Activated T-cell treated with anti-CD3 and anti-CD28 coated beads, Interleukin-2, amount 50 U/mL, for 4 hours (primary cell): ENCODE data around the gene DHCR24. TPM values are rescaled to one million over a fixed set of nuclear protein-coding genes. Genes with fewer than 3 reads are reported as not detected.
"Not testable (repeated sequence)": the region's sequence is repeated elsewhere in the genome, so short reads cannot be mapped to it uniquely, and the experiment has no call there.

Source experiments
- ATAC-seq, 2 donors: fragments of 200-7000 bp; cut with Tn5 transposase; one replicate each; pipeline ENCODE4 v1.10.0; 2021
- DNase-seq: peaks from one replicate; pipeline ENCODE4 v3.0.0-alpha.2; 2020
- H3K27me3 Mint-ChIP-seq: one replicate; pipeline ENCODE4 v1.8.0; 2021; ENCODE audit warnings: low read depth, mixed read lengths
- H3K36me3 Mint-ChIP-seq: one replicate; pipeline ENCODE4 v1.8.0; 2022; ENCODE audit warnings: mixed read lengths; ENCODE audit not compliant: insufficient read depth
- H3K4me1 Mint-ChIP-seq: one replicate; pipeline ENCODE4 v1.8.0; 2021; ENCODE audit warnings: low read depth, mixed read lengths
- H3K4me3 Mint-ChIP-seq: one replicate; pipeline ENCODE4 v1.8.0; 2021; ENCODE audit warnings: mild to moderate bottlenecking, moderate library complexity, mixed read lengths
- H3K9me3 Mint-ChIP-seq: one replicate; pipeline ENCODE4 v1.8.0; 2021; ENCODE audit warnings: mixed read lengths
- total RNA-seq, 3 donors: library from RNA; stranded (reverse); gene quantifications; one replicate each; pipeline ENCODE4 v1.2.1, GENCODE V29; 2021

Gene DHCR24
- total RNA-seq, 3 donors from 2014 or later = 53.0 to 70.5 (median 66.8) TPM

DNA sequence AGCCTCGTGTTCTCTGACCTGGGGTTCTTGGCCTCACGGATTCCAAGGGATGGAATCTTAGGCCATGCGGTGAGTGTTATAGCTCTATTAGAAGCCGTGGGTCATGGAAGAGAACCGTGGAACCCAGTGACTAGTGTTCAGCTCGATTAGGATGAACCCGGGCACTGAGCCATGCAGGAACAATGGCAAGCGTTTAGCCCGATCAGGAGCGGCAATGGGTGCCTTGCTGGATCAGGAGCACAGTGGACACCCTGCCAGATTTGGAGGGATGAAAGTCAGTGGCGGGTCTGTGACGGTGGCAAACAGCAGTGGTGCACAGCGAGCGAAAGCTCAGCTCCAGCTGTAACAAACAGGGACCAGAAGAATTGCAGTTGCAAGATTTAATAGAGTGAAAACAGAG is 24.1 kb upstream of the DHCR24 start:
- H3K4me1 Mint-ChIP-seq, H3K9me3 Mint-ChIP-seq, H3K36me3 Mint-ChIP-seq, DNase-seq, H3K4me3 Mint-ChIP-seq, ATAC-seq: not testable (repeated sequence)
- peaks cover 11% of the 10 kb centered on the region for H3K27me3 Mint-ChIP-seq

DNA sequence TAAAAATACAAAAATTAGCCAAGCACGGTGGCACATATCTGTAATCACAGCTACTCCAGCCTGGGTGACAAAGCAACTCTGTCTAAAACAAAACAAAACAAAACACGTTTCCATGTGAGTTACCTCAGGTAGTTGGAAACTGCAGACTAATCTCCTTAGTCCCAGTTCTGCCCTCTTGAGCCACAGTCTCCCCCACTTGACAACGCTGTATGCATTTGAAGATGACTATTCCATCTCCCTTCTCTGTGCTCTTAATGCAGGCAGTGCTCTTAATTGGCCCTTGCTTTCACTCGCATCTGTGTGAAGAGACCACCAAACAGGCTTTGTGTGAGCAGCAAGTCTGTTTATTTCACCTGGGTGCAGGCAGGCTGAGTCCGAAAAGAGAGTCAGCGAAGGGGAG is 19.6 kb upstream of the DHCR24 start:
- peaks cover 7% of the 10 kb centered on the region for H3K27me3 Mint-ChIP-seq

DNA sequence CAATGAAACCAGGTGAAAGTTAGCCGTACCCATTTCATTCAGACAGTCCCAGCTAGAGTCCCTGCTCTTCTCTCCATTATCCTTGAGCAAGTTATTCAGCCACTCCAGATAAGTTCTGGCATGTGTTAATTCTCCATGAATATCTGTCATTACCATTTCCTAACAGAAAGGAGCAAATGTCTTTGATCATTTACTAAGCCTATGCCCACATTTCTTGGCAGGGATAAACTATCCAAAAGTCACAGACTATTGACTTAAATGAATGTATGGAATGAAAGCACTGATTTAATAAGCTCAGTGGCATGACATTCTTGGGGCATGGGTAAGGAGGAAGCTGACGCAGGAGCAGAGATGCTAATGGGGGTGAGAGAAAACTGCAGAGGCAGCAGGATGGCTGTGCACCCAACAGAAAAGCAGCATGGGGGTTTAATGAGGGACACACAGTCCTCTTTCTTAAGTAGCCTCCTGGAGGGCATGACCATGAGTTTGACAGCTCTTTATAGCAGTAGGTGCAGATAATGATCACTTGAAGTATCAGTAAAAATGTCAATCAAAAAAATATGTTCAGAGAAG is 17.6 kb upstream of the DHCR24 start:
- Mint-ChIP-seq H3K4me3 (no peak overlapping the region), H3K36me3 (no peaks in the 10 kb centered on the region), H3K9me3 (no peaks in the 10 kb centered on the region), H3K27me3 (peaks cover 4% of the 10 kb centered on the region), H3K4me1 (no peaks in the 10 kb centered on the region)
- ATAC-seq (no peak), DNase-seq (no peak)

More for the DNA sequence above, 19.6 kb upstream of the DHCR24 start:
- Mint-ChIP-seq H3K9me3 (no peaks in the 10 kb centered on the region), H3K36me3 (no peaks in the 10 kb centered on the region), H3K4me1 (no peaks in the 10 kb centered on the region), H3K4me3 (no peak overlapping the region)
- ATAC-seq (no peak), DNase-seq (no peak)

DNA sequence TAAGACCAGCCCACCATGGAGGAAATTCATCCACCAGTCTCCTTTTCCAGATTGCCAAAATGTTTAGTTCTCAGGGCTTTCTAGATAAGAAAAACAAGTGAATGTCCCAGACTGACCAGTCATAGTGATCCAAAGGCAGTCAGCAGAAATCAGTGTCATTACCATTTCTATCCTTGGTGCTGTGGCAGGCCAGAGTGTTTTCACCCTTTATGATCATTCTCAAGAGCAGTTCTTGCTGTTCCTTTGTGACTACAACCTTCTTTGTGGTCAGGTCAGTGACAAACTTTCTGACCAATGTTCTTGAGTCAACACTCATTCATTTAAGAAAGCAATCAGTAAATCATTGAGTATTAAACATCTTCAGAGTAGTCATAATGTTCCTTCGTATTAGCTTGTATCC is 7.3 kb upstream of the DHCR24 start:
- Mint-ChIP-seq H3K4me1 (no peaks in the 10 kb centered on the region), H3K4me3 (no peak overlapping the region), H3K9me3 (no peaks in the 10 kb centered on the region), H3K36me3 (no peaks in the 10 kb centered on the region), H3K27me3 (peaks cover 13% of the 10 kb centered on the region)
- DNase-seq (no peak), ATAC-seq (no peak)

DNA sequence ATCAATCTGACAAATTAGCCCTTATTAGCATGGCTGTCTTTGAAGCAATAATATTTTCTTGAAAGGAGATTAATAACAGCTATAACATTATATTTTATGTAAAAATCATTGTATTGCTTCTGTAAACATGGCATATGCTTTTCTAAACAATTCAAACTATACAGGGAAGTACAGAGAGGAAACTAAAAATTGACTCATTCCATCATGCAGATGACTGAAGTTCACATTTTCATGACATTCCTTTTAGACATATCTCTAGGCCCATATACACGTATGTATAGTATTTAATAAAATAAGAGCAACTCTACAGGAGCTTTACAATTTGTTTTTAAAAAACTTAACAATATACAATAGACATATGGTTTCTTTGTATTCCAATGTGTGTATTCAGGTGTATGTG is 5.6 kb upstream of the DHCR24 start:
- no peak for ATAC-seq
- peaks cover 24% of the 10 kb centered on the region for H3K27me3 Mint-ChIP-seq
- H3K4me1 Mint-ChIP-seq = peaks cover 4% of the 10 kb centered on the region
- H3K9me3 Mint-ChIP-seq = no peaks in the 10 kb centered on the region
- no peak overlapping the region for H3K4me3 Mint-ChIP-seq
- no peak for DNase-seq
- H3K36me3 Mint-ChIP-seq = no peaks in the 10 kb centered on the region

DNA sequence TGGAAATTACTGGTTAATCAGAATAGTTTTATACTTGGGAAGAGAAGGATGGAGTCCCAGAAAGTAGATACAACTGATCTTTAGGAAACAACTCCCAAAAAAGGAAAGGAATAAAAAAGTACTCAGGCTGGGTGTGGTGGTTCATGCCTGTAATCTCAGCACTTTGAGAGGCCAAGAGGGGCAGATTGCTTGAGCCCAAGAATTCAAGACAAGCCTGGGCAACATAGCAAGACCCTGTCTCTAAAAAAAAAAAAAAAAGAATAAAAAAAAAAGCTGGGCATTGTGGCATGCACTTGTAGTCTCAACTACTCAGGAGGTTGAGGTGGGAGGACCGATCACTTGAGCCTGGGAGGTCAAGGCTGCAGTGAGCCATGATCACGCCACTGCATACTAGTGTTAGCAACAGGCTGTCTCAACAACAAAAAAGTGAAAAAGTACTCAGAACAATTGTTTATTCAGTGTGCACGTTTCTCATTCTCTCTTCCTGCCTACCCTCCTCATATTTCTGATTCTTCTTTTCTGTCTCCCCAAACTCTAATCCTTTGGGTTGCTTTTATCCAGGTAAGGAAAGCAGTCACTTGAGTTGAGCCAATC is 2.2 kb upstream of the DHCR24 start:
- DNase-seq (no peak), ATAC-seq (no peak)
- no peaks in the 10 kb centered on the region for H3K9me3 Mint-ChIP-seq
- H3K4me3 Mint-ChIP-seq = no peak overlapping the region
- H3K27me3 Mint-ChIP-seq = peaks cover 28% of the 10 kb centered on the region
- no peaks in the 10 kb centered on the region for H3K36me3 Mint-ChIP-seq
- H3K4me1 Mint-ChIP-seq = peaks cover 16% of the 10 kb centered on the region

DNA sequence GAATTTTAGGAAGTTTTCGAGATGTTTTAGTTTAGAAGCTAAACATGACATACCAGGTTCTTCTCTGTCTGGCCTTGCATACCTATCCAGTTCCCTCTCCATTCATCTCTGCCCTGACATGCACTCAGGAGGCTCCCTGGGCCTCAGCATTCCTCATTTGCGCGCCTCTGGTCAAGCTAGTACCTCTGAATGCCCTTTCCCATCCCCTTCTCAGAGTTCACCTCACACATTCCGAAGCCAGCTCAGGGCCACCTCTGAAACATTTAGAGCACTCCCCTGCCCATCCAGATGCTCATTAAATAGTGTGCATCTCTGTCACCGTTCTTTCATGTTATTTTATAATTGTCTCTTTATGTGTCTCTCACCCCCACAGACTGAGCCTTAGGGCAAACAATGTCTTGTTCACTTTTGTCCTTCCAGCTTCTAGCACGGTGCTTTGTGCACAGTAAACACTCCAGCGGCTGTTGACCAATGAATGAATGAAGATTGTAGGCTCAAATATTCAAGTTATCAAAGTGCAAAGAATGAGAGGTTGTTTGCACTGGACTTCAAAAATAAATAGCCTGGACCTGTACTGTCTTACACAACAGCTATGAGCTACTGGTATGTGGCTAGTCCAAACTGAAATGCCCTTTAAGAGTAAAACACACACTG is 1.2 kb upstream of the DHCR24 start:
- ATAC-seq = no peak
- Mint-ChIP-seq H3K36me3 (no peaks in the 10 kb centered on the region), H3K4me3 (peak overlapping the region; percentile 92), H3K4me1 (peaks cover 18% of the 10 kb centered on the region), H3K9me3 (no peaks in the 10 kb centered on the region), H3K27me3 (peaks cover 28% of the 10 kb centered on the region)
- DNase-seq = no peak

DNA sequence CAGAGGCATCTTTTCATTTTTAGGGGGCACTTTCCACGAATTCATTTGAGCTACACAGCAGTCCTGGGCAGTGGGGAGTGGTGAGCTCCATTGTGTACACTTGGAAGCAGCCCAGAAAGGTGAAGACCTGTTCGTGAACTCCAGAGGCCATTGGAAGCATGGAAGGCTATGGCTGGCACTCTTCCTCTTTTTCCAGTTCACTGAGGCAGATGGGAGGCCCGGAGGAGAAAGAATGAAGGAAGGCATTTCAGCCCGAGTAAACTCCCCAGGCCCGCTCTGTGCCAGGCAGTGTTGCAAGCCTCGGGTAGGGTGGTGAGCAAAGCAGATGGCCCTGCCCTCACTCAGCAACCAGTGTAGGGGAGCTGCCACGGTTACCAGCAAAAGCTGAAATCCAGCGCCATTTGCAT is 673 bp upstream of the DHCR24 start:
- peaks cover 27% of the 10 kb centered on the region for H3K27me3 Mint-ChIP-seq
- no peak for DNase-seq
- H3K36me3 Mint-ChIP-seq = no peaks in the 10 kb centered on the region
- no peaks in the 10 kb centered on the region for H3K9me3 Mint-ChIP-seq
- H3K4me3 Mint-ChIP-seq = peak overlapping the region; percentile 92
- peak in 1 of 2 donors; percentile 0 for ATAC-seq
- peaks cover 18% of the 10 kb centered on the region for H3K4me1 Mint-ChIP-seq

DNA sequence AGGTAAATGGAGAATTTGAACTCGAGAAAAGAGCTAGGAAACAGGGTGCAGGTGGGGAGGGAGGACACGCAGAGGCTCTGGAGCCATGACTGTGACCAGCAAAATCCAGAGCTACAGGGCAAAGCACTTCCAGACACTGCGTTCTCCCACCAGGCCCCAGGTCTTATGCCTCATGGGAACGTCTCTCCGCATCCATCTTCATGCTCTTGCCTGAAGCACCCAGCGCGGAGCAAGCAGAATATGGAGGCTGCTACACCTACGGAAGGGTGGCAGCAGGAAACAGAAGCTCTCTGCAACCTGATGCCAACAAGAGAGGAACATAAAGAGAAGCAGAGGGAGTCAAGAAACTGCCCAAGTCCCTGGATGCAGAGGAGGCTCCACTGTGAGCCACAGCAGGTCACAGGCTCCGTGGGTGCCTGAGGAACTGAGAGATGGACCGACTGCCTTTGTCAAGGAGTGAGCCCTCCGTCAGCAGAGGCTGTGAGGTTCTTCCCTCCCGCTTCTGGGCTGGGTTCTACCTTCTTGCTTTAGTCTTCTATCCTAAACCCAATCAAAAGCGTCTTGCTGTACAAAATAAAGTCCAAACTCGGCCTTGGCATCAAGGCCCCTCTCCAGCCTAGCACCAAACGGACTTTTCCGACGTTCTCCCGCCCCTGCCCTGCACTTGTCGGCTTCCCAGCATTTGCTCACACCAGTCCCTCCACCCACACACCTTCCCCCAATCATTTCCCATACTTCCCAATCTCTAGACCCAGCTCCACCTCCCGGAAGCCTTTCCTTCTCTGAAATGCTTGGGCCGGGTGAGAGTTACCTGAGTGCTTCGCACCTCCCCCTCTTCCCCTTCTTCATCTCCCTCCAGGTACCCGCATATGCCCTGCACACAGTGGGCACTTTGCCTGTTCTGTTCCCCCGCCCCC is 930 bp downstream of the DHCR24 start:
- DNase-seq (no peak), ATAC-seq (no peak)
- Mint-ChIP-seq H3K4me3 (peak overlapping the region; percentile 92), H3K4me1 (peaks cover 18% of the 10 kb centered on the region), H3K36me3 (peaks cover 8% of the 10 kb centered on the region), H3K9me3 (no peaks in the 10 kb centered on the region), H3K27me3 (peaks cover 19% of the 10 kb centered on the region)

DNA sequence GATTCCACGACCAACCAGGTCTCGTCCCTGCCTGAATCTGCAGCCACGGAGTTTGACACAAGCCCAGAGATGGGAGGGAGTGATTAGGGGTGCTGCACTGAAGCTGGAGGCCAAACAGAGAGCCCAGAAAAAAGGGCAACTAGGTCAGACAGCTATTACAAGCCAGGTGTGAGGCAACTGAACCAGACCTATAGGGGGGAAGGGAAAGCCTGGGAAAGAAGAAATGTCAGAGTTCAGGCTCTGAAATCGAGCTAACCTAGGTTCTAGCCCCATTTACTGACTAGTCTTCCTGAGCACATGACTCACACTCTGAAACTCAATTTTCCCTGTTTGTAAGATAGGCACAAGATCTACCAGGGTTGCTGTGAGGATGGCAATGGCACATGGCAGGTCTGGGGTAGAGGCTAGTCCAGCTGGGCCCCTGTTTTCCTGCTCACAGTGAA is 1.7 kb downstream of the DHCR24 start:
- peaks cover 15% of the 10 kb centered on the region for H3K27me3 Mint-ChIP-seq
- ATAC-seq (no peak), DNase-seq (no peak)
- H3K9me3 Mint-ChIP-seq = no peaks in the 10 kb centered on the region
- H3K4me3 Mint-ChIP-seq = peak overlapping the region; percentile 92
- H3K4me1 Mint-ChIP-seq = peaks cover 18% of the 10 kb centered on the region
- H3K36me3 Mint-ChIP-seq = peaks cover 8% of the 10 kb centered on the region

DNA sequence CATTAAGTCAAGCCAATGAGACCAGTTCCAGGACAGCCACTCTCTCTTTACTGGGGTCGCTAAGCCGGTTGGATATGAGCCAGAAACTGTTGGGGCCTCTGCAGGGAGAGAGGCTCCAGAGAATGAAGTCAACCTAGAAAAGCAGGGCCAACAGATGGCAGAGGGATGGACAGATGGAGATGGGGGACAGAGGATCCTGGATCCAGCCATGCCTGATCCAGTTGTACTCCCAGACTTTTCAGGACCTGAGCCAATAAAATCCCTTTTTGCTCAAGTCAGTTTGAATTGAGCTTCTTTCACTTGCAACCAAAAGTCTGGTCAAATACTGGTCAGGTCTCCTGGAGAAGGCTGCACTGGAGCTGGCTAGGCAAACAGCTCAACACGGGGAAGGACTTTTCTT is 2.2 kb downstream of the DHCR24 start:
- peaks cover 15% of the 10 kb centered on the region for H3K27me3 Mint-ChIP-seq
- H3K9me3 Mint-ChIP-seq = no peaks in the 10 kb centered on the region
- no peak for ATAC-seq
- no peak for DNase-seq
- peaks cover 12% of the 10 kb centered on the region for H3K36me3 Mint-ChIP-seq
- no peak overlapping the region for H3K4me3 Mint-ChIP-seq
- peaks cover 18% of the 10 kb centered on the region for H3K4me1 Mint-ChIP-seq

DNA sequence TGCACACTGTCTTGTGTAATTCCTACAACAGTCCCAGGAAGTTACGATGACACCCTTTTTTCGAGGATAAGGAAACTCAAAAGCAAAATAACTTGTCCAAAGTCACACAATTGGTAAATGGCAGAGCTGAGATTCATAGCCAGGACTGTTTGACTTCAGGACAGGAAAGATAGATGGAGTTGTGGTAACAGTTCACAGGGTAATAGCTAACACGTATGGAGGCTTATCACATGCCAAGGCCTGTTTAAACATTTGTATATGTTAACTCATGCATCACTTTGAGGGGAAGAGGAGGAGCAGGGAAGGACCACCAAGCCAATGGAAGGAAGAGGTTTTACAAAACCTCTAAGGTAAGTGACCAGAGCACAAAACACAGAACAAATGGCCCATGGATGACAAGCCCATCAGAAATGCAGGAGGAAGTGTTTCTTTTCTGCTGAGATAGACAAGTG is 2.8 kb downstream of the DHCR24 start:
- Mint-ChIP-seq H3K36me3 (peaks cover 13% of the 10 kb centered on the region), H3K27me3 (peaks cover 15% of the 10 kb centered on the region), H3K4me1 (peaks cover 18% of the 10 kb centered on the region), H3K9me3 (no peaks in the 10 kb centered on the region), H3K4me3 (no peak overlapping the region)
- DNase-seq (no peak), ATAC-seq (no peak)

DNA sequence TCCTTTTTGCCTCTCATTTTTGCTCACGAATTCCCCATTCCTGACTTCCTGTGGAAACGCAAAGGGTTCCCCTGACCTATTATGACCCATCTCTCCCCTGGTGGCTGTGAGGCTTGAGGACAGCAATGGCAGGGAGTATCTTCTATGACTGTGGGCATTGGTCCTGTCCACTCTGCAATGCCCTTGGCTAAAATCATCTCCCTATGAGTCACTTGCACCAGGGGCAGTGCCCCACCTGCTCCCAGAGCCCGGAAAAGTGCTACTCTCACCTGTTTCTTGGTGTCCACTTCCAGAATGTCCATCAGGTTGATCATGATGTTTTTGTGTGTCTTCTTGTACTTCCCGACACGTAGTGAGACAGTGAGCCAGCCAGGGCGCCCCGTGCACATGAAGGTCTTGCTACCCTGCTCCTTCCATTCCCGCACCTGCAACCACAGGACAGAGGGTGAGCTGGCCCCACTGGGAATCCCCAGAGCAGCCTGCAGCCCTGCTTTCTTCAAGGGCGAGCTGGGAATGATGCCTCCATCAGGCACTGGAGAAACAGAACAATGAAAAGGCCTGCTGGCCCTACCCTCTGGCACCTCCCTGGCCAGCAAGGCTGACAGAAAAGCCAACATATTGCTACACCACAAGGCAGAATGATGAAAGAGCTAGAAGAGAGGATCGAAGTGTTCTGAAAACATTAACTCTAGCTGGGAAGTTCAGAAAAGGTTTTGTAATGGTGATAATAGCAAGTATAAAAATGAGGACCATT is 3.5 kb downstream of the DHCR24 start:
- ATAC-seq (no peak), DNase-seq (no peak)
- Mint-ChIP-seq H3K27me3 (peaks cover 12% of the 10 kb centered on the region), H3K4me3 (no peak overlapping the region), H3K9me3 (no peaks in the 10 kb centered on the region), H3K4me1 (peaks cover 18% of the 10 kb centered on the region), H3K36me3 (peaks cover 15% of the 10 kb centered on the region)

DNA sequence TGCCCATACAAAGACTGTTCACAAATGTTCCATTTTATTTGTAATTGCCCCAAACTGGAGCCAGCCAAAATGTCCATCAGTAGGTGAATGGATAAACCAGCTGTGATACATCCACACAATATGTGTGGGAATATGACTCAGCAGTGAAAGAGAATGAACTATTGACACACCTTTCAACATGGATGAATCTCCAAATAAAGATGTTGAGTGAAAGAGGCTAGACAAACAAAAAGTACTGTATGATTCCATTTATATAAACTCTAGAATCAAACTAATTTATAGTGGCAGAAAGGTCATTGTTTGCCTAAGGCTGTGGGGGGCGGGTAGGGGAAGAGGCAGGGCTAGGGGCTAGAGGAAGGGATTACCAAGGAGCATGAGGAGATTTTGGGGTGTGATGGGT is 4.5 kb downstream of the DHCR24 start:
- no peak for DNase-seq
- Mint-ChIP-seq H3K27me3 (peaks cover 4% of the 10 kb centered on the region), H3K9me3 (no peaks in the 10 kb centered on the region), H3K36me3 (peaks cover 18% of the 10 kb centered on the region), H3K4me3 (no peak overlapping the region), H3K4me1 (peaks cover 14% of the 10 kb centered on the region)
- ATAC-seq = no peak
